Peyer's patch (tissue), 4 donors: ENCODE results near the gene CACNA2D1.

ENCODE experiments used
- CTCF ChIP-seq, 6 experiments: fragments of 450-650 bp in 4 of 6; fragments of 200-600 bp in 2 of 6; sonication (generic) in 1 of 6; IDR thresholded peaks; one replicate each; pipeline ENCODE4 v1.5.1; 2017 to 2019; ENCODE audit warnings: antibody characterized with exemption in 6 of 6, mild to moderate bottlenecking in 3 of 6, moderate library complexity in 1 of 6
- POLR2A ChIP-seq, 2 donors: fragments of 450-650 bp; IDR thresholded peaks; one replicate each; pipeline ENCODE4 v1.5.1; 2017; ENCODE audit warnings: antibody characterized with exemption in 2 of 2, mild to moderate bottlenecking in 2 of 2, moderate library complexity in 2 of 2

- TF ChIP-seq CTCF (IDR thresholded peaks at IDR 0.05) (no peak), POLR2A (IDR thresholded peaks at IDR 0.05) (no peak)
Observed at GRCh38 chr7:82294865-82295264, 148.7 kb downstream of the CACNA2D1 start.
